Activated CD8-positive, alpha-beta memory T cell treated with anti-CD3 and anti-CD28 coated beads, Interleukin-2, amount 50 U/mL, for 1 hour (primary cell): ENCODE measurements around the gene ZC3H12A.
"Not testable (repeated sequence)": the region's sequence is repeated elsewhere in the genome, so short reads cannot be mapped to it uniquely, and the experiment has no call there.

Experiments
- DNase-seq: peaks from one replicate; pipeline ENCODE4 v3.0.0-alpha.2; 2020; ENCODE audit errors: extremely low read depth

ZC3H12A gene

GRCh38 chr1:37502104-37502503, 27.7 kb downstream of the ZC3H12A start:
- no peak for DNase-seq

GRCh38 chr1:37502791-37503190, 28.4 kb downstream of the ZC3H12A start:
- not testable (repeated sequence) for DNase-seq

GRCh38 chr1:37506740-37507139, 32.4 kb downstream of the ZC3H12A start:
- DNase-seq = no peak

- no peak for DNase-seq
Measured at GRCh38 chr1:37509181-37509580, 34.8 kb downstream of the ZC3H12A start.

- peak; percentile 19 for DNase-seq
Measured at GRCh38 chr1:37513795-37514349, 39.5 kb downstream of the ZC3H12A start.

DNA sequence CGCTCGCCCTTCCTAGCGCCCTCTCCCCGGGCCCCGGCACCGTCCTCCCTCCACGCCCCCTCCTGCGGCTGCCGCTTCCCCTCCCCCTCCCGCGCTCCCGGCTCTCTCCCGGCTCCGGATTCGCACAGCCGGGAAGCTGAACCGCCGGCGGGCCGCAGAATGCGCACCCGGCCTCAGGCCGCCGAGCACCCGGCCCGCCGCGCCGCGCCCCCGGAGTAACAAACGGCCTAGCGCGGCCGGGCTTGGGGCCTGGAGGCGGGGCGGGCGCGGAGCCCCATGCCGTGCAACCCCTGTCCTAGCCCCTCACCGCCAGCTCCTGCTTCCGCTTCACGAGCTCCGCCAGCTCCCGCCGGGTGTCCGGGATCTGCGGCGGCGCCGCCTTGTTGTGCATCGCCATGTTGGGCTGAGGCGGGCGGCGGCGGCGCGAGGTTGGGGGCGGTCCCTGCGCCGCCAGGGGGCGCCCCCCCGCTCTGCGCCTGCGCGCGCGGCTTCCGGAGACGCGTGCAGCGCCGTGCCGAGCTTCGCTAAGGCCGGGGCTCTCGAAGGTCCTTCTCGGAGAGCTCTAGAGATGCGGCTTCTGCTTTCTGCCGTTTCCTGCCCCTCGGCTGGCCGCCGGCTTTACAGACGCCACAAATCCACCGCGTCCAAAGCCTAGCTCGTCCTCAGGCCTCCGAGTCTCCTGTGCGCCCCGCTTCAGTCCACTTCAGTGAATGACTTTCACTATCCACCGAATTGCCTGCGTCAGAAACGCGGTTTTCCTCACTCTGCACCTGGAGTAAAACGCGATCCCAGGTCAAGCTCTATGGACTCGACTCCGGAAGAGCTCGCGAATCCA, 40.2 kb downstream of the ZC3H12A start, which contains the start of gene MEAF6:
Gene MEAF6, minus strand, starts transcription at position 417 of the 835 bp plus-strand sequence. Its CDS starts 20 bp downstream, at position 397.
- DNase-seq = peak; percentile 51

DNA sequence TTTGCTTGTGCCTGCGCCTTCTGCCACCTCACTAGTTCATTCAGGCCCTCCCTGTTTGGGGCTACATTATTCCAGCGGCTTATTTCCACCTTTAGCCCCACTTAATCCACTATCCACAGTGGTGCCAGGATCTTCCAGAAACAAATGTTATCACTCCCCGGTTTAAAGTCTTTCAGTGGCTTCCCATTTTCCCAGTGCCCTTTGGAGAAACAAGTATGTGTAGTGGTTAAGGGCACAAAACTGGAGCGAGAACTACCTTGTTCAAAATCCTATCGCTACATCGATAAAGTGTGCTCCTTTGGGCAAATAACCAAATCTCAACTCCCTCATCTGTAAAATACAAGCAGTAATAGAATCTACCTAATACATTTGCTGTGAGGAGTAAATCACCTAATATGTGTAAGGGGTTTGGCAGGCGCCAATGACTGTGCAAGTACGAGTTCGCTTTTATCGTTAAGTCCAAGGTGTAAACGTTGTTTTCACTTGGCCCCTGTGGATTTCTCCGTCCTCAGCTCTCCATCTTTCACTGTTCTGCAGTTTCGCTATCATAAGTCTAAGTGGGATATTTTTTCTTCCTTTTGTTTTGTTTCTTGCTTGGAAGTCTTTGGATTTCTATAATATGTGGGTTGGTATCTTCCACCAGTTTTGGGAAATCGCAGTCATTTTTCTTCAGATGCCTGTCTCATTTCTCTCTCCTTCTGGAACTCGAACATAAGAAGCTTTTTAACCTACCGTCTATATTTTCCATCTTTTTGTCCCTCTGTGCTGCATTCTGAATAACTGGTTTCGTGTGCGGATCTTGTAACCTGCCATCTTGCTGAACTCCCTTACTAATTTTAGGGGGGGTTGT, 41.0 kb downstream of the ZC3H12A start:
- DNase-seq = no peak

- no peak for DNase-seq
Measured at GRCh38 chr1:37517569-37517968, 43.2 kb downstream of the ZC3H12A start.

DNA sequence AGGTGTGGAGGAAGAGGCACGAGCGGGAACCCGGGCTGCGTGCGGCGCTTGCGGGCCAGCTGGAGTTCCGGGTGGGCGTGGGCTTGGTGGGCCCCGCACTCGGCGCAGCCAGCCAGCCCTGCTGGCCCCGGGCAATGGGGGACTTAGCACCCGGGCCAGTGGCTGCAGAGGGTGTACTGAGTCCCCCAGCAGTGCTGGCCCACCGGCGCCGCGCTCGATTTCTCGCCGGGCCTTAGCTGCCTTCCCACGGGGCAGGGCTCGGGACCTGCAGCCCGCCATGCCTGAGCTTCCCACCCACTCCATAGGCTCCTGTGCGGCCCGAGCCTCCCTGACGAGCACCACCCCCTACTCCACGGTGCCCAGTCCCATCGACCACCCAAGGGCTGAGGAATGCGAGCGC, 43.9 kb downstream of the ZC3H12A start:
- not testable (repeated sequence) for DNase-seq

GRCh38 chr1:37518929-37519328, 44.5 kb downstream of the ZC3H12A start:
- DNase-seq = peak; percentile 16

- DNase-seq = no peak
Measured at GRCh38 chr1:37519613-37520012, 45.2 kb downstream of the ZC3H12A start.

- not testable (repeated sequence) for DNase-seq
Measured at GRCh38 chr1:37529888-37530287, 55.5 kb downstream of the ZC3H12A start.

DNA sequence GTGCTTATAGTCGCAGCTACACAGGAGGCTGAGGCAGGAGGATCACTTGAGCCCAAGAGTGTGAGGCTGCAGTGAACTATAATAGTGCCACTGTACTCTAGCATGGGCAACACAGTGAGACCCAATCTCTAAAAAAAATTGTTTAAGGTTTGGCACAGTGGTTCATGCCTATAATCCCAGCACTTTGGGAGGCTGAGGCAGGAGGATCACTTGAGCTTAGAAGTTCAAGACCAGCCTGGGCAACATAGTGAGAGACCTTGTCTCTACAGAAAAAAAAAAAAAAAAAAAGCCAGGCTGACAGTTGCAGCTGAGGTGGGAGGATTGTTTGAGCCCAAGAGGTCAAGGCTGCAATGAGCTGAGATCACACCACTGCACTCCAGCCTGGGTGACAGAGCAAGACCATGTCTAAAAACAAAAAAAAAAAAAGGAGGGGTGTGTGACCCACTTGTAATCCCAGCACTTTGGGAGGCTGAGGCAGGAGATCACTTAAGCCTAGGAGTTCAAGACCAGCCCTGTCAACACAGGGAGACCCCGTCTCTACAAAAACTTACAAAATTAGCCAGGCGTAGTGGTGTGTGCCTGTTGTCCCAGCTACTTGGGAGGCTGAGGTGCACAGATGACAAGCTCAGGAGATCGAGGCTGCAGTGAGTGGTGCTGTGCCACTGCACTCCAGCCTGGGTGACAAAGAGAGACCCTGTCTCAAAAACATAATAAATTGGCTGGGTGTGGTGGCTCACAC, 58.2 kb downstream of the ZC3H12A start:
- DNase-seq = not testable (repeated sequence)

DNA sequence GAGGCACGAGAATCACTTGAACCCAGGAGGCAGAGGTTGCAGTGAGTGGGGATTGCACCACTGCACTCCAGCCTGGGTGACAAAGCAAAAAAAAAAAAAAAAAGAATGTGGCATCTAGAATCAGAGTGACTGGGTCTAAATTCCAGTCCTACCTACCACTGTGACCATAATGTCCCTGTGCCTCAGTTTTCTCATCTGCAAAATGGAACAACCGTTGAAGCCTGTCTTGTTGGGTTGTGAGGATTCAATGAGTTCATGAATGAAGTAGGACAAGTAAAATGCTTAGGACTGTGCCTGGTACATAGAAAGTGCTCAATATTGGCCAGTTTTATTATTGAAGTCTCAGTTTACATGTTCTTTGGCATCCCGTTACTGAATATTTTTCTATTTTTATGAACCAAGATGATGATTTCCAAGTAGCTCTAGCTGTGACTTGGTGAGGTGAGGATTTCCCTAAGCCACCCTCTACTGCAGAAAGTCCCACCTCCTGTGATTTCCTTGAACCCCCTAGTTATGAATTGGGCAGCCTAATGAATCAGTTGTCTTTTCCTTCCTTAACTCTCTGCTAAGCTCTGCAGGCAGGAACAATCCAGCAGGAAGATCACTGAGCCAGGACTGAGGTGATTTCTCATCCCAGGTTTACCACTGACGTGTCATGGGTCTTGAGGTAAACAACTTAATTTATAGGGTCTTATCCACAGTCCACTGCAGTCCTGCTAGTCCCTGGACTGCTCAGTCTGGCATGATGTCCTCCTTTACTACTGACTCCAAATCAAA, 59.1 kb downstream of the ZC3H12A start:
- no peak for DNase-seq
